ENCODE results near the gene CACNA1S. TPM values are rescaled to one million over a fixed set of nuclear protein-coding genes. Genes with fewer than 3 reads are reported as not detected.

The CACNA1S gene
- total RNA-seq, 1 donor from 2014 or later = not detected

GRCh38 chr1:201026234-201026633 is 86.0 kb downstream of the CACNA1S start:
- no peak for FAIRE-seq
- Histone ChIP-seq H3K4me1 (ENCODE audit: insufficient read depth, low read length) (peaks cover 18% of the 10 kb centered on the region), H3K27ac (ENCODE audit: low read depth, low read length) (no peak overlapping the region), H3K79me2 (ENCODE audit: insufficient read depth, low read length) (no peaks in the 10 kb centered on the region), H3K9me3 (ENCODE audit: insufficient read depth, low read depth, low read length) (no peaks in the 10 kb centered on the region), H4K20me1 (ENCODE audit: insufficient read depth, low read length) (no peaks in the 10 kb centered on the region), H2AFZ (ENCODE audit: low read depth, low read length) (no peak overlapping the region), H3K9ac (ENCODE audit: low read length) (no peak overlapping the region), H3K4me3 (ENCODE audit: insufficient read depth, low read depth, low read length) (no peak overlapping the region), H3K27me3 (ENCODE audit: insufficient read depth, low read length) (no peaks in the 10 kb centered on the region), H3K4me2 (ENCODE audit: low read length) (peak overlapping the region; percentile 27), H3K36me3 (ENCODE audit: insufficient read depth, low read length) (no peaks in the 10 kb centered on the region)
- Mint-ChIP-seq H3K9me3 (ENCODE audit: unreplicated experiment) (peaks cover 3% of the 10 kb centered on the region), H3K27me3 (ENCODE audit: low read depth, unreplicated experiment) (peaks cover 21% of the 10 kb centered on the region), H3K4me1 (ENCODE audit: low read depth, unreplicated experiment) (peaks cover 24% of the 10 kb centered on the region), H3K27ac (ENCODE audit: unreplicated experiment) (peak overlapping the region; percentile 34), H3K36me3 (ENCODE audit: low read depth, unreplicated experiment) (no peaks in the 10 kb centered on the region), H3K4me3 (ENCODE audit: unreplicated experiment) (peak overlapping the region; percentile 50)
- TF ChIP-seq EZH2 (IDR thresholded peaks at IDR 0.05; ENCODE audit: insufficient read depth, low read length) = no peak
- TF ChIP-seq CTCF (IDR thresholded peaks at IDR 0.05; ENCODE audit: insufficient read depth, low read depth, low read length) = no peak
- DNase-seq (ENCODE audit: low read depth) = no peak

- Histone ChIP-seq H3K36me3 (ENCODE audit: insufficient read depth, low read length) (no peaks in the 10 kb centered on the region), H3K4me2 (ENCODE audit: low read length) (peak overlapping the region; percentile 27), H4K20me1 (ENCODE audit: insufficient read depth, low read length) (no peaks in the 10 kb centered on the region), H3K9me3 (ENCODE audit: insufficient read depth, low read depth, low read length) (no peaks in the 10 kb centered on the region), H3K27me3 (ENCODE audit: insufficient read depth, low read length) (no peaks in the 10 kb centered on the region), H2AFZ (ENCODE audit: low read depth, low read length) (no peak overlapping the region), H3K9ac (ENCODE audit: low read length) (no peak overlapping the region), H3K4me3 (ENCODE audit: insufficient read depth, low read depth, low read length) (no peak overlapping the region), H3K27ac (ENCODE audit: low read depth, low read length) (no peak overlapping the region), H3K4me1 (ENCODE audit: insufficient read depth, low read length) (peaks cover 18% of the 10 kb centered on the region), H3K79me2 (ENCODE audit: insufficient read depth, low read length) (no peaks in the 10 kb centered on the region)
- Mint-ChIP-seq H3K27me3 (ENCODE audit: low read depth, unreplicated experiment) (peaks cover 14% of the 10 kb centered on the region), H3K4me1 (ENCODE audit: low read depth, unreplicated experiment) (peaks cover 24% of the 10 kb centered on the region), H3K27ac (ENCODE audit: unreplicated experiment) (peak overlapping the region; percentile 47), H3K4me3 (ENCODE audit: unreplicated experiment) (no peak overlapping the region), H3K36me3 (ENCODE audit: low read depth, unreplicated experiment) (no peaks in the 10 kb centered on the region), H3K9me3 (ENCODE audit: unreplicated experiment) (peaks cover 2% of the 10 kb centered on the region)
- peak; percentile 28 for TF ChIP-seq CTCF (IDR thresholded peaks at IDR 0.05; ENCODE audit: insufficient read depth, low read depth, low read length)
- TF ChIP-seq EZH2 (IDR thresholded peaks at IDR 0.05; ENCODE audit: insufficient read depth, low read length) = no peak
- DNase-seq (ENCODE audit: low read depth) = peak; percentile 40
- FAIRE-seq = no peak
Measured at GRCh38 chr1:201025571-201026002, 86.6 kb downstream of the CACNA1S start.

- no peak for DNase-seq (ENCODE audit: low read depth)
- H3K4me3 Mint-ChIP-seq (ENCODE audit: unreplicated experiment) = no peak overlapping the region
- no peaks in the 10 kb centered on the region for H4K20me1 ChIP-seq (ENCODE audit: insufficient read depth, low read length)
- TF ChIP-seq EZH2 (IDR thresholded peaks at IDR 0.05; ENCODE audit: insufficient read depth, low read length) (no peak), CTCF (IDR thresholded peaks at IDR 0.05; ENCODE audit: insufficient read depth, low read depth, low read length) (no peak)
- peak overlapping the region; percentile 58 for H3K27ac Mint-ChIP-seq (ENCODE audit: unreplicated experiment)
- peaks cover 9% of the 10 kb centered on the region for H3K27me3 Mint-ChIP-seq (ENCODE audit: low read depth, unreplicated experiment)
- H3K79me2 ChIP-seq (ENCODE audit: insufficient read depth, low read length) = no peaks in the 10 kb centered on the region
- H3K9ac ChIP-seq (ENCODE audit: low read length) = no peak overlapping the region
- H3K27ac ChIP-seq (ENCODE audit: low read depth, low read length) = no peak overlapping the region
- no peaks in the 10 kb centered on the region for H3K36me3 Mint-ChIP-seq (ENCODE audit: low read depth, unreplicated experiment)
- FAIRE-seq = no peak
- no peaks in the 10 kb centered on the region for H3K36me3 ChIP-seq (ENCODE audit: insufficient read depth, low read length)
- H3K27me3 ChIP-seq (ENCODE audit: insufficient read depth, low read length) = no peaks in the 10 kb centered on the region
- H3K9me3 ChIP-seq (ENCODE audit: insufficient read depth, low read depth, low read length) = no peaks in the 10 kb centered on the region
- H3K4me2 ChIP-seq (ENCODE audit: low read length) = no peak overlapping the region
- peaks cover 30% of the 10 kb centered on the region for H3K4me1 Mint-ChIP-seq (ENCODE audit: low read depth, unreplicated experiment)
- H3K9me3 Mint-ChIP-seq (ENCODE audit: unreplicated experiment) = no peaks in the 10 kb centered on the region
- no peak overlapping the region for H3K4me3 ChIP-seq (ENCODE audit: insufficient read depth, low read depth, low read length)
- no peak overlapping the region for H2AFZ ChIP-seq (ENCODE audit: low read depth, low read length)
- H3K4me1 ChIP-seq (ENCODE audit: insufficient read depth, low read length) = peaks cover 22% of the 10 kb centered on the region
Measured at GRCh38 chr1:201024625-201024998, 87.6 kb downstream of the CACNA1S start.

Data from astrocyte (in vitro differentiated cells and primary cell).